Measurements from ENCODE around the gene ABR. TPM values are rescaled to one million over a fixed set of nuclear protein-coding genes. Genes with fewer than 3 reads are reported as not detected.
A peak's percentile ranks its signal among the peaks of the same experiment; 100 is the strongest.

Gene ABR
- total and polyA plus RNA-seq, 2 of the 13 experiments (the other 11 are each of a cell fraction or from before 2014, with no cell fraction given): 12.4 to 40.4 TPM

DNA sequence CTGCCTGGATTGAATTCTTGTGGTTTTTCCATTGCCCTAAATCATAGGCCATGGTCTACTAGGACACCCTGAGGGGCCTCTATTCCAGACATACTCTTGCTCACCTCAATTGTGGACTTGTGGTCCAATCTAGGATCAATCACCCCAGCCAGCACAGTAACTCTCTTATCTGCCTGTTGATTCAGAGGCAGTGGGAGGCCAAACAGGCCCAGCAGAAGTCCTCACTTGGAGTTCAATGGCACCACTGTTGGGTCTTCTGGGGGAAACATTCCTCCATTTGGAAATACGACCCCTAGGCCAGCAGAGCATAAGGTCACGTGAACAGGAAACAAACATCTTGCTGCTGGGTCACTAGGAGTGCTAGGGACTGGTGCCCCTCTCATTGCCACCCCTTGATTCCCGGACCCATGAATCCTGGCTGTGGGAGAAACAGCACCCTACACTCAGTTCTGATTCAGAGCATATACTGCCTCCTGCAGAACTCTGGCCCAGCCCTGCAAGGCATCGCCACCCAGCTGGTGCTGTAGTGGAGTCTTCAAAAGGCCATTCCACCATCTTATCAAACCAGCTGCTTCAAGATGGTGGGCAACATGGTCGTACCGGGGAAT lies 193.4 kb downstream of the ABR start (continued):
- TF ChIP-seq, protein P1, sequence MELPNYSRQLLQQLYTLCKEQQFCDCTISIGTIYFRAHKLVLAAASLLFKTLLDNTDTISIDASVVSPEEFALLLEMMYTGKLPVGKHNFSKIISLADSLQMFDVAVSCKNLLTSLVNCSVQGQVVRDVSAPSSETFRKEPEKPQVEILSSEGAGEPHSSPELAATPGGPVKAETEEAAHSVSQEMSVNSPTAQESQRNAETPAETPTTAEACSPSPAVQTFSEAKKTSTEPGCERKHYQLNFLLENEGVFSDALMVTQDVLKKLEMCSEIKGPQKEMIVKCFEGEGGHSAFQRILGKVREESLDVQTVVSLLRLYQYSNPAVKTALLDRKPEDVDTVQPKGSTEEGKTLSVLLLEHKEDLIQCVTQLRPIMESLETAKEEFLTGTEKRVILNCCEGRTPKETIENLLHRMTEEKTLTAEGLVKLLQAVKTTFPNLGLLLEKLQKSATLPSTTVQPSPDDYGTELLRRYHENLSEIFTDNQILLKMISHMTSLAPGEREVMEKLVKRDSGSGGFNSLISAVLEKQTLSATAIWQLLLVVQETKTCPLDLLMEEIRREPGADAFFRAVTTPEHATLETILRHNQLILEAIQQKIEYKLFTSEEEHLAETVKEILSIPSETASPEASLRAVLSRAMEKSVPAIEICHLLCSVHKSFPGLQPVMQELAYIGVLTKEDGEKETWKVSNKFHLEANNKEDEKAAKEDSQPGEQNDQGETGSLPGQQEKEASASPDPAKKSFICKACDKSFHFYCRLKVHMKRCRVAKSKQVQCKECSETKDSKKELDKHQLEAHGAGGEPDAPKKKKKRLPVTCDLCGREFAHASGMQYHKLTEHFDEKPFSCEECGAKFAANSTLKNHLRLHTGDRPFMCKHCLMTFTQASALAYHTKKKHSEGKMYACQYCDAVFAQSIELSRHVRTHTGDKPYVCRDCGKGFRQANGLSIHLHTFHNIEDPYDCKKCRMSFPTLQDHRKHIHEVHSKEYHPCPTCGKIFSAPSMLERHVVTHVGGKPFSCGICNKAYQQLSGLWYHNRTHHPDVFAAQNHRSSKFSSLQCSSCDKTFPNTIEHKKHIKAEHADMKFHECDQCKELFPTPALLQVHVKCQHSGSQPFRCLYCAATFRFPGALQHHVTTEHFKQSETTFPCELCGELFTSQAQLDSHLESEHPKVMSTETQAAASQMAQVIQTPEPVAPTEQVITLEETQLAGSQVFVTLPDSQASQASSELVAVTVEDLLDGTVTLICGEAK (IDR thresholded peaks at IDR 0.05): no peak
- TF ChIP-seq, protein P1 (CRISPR knock-in tag; IDR thresholded peaks at IDR 0.05): no peak
- no peak for TF ChIP-seq TCF7L2 (IDR thresholded peaks at IDR 0.05; ENCODE audit: low read depth, low read length)
- TF ChIP-seq NCOR1 (IDR thresholded peaks at IDR 0.05; ENCODE audit: borderline replicate concordance, low read length): peak; percentile 45; the same call in 1 of the 2 replicates
- no peak for TF ChIP-seq AGO2 (optimal IDR thresholded peaks at IDR 0.05; ENCODE audit: low read depth, low read length)
- TF ChIP-seq ZNF619 (CRISPR knock-in tag; IDR thresholded peaks at IDR 0.05): no peak
- no peak for TF ChIP-seq SCMH1 (CRISPR knock-in tag; IDR thresholded peaks at IDR 0.05; ENCODE audit: borderline replicate concordance)
- TF ChIP-seq KAT8 (CRISPR knock-in tag; IDR thresholded peaks at IDR 0.05): no peak
- TF ChIP-seq KLF11 (CRISPR knock-in tag; IDR thresholded peaks at IDR 0.05): no peak
- no peak for TF ChIP-seq ZNF276 (CRISPR knock-in tag; IDR thresholded peaks at IDR 0.05; ENCODE audit: low read depth)
- TF ChIP-seq EP300 (IDR thresholded peaks at IDR 0.05; ENCODE audit: low read depth in 2 of 2, low read length in 2 of 2): peak in 1 of 2 experiments; percentile 19; a peak in 1 of 4 replicates
- 0 out of 2 replicates have a peak, but pooled peaks have one; percentile 16 for TF ChIP-seq EP300 (CRISPR knock-in tag; IDR thresholded peaks at IDR 0.05; ENCODE audit: borderline replicate concordance)
- peak; percentile 57 for TF ChIP-seq HNF4A (CRISPR knock-in tag; IDR thresholded peaks at IDR 0.05)
- peak; percentile 64; the same call in 1 of the 2 replicates for TF ChIP-seq THRA (CRISPR knock-in tag; IDR thresholded peaks at IDR 0.05; ENCODE audit: borderline replicate concordance)
- no peak for TF ChIP-seq ZNF784 (CRISPR knock-in tag; IDR thresholded peaks at IDR 0.05; ENCODE audit: borderline replicate concordance)
